Endothelial cell of umbilical vein (primary cell): ENCODE results near the gene TRNP1.

Experiments
- EZH2 ChIP-seq: IDR thresholded peaks from 2 replicates; pipeline ENCODE4 v1.6.1; 2012; ENCODE audit warnings: borderline replicate concordance, low read depth, mild to moderate bottlenecking, moderate library complexity, low read length, inconsistent platforms; ENCODE audit not compliant: severe bottlenecking
- FOS ChIP-seq: IDR thresholded peaks from 2 replicates; pipeline ENCODE4 v1.6.1; 2011; ENCODE audit warnings: mild to moderate bottlenecking, low read length, moderate library complexity, borderline replicate concordance; ENCODE audit not compliant: insufficient read depth
- POLR2A ChIP-seq: IDR thresholded peaks from 2 replicates; pipeline ENCODE4 v1.6.1; 2012; ENCODE audit warnings: low read depth, mild to moderate bottlenecking, control low read depth, low read length
- POLR2AphosphoS5 ChIP-seq: IDR thresholded peaks from 2 replicates; pipeline ENCODE4 v1.6.1; 2012; ENCODE audit warnings: low read depth, mild to moderate bottlenecking, control low read depth, low read length, moderate library complexity; ENCODE audit not compliant: insufficient read depth
- TF ChIP-seq, protein P1 (sequence below): IDR thresholded peaks from 2 replicates; pipeline ENCODE4 v1.6.1; 2011; ENCODE audit not compliant: insufficient read depth, insufficient read length
- TF ChIP-seq, protein P2 (sequence below), 2 donors: IDR thresholded peaks; 1 replicate in 1 of 2; 2 replicates in 1 of 2; pipeline ENCODE4 v1.5.1; 2011; ENCODE audit warnings: low read length in 2 of 2, mild to moderate bottlenecking in 2 of 2, moderate library complexity in 2 of 2, control low read depth in 1 of 2, inconsistent platforms in 1 of 2, low read depth in 1 of 2; ENCODE audit not compliant: insufficient read depth in 1 of 2; ENCODE audit errors: extremely low read depth in 1 of 2

GRCh38 chr1:26972821-26973220, 20.7 kb upstream of the TRNP1 start:
- TF ChIP-seq, protein P1, sequence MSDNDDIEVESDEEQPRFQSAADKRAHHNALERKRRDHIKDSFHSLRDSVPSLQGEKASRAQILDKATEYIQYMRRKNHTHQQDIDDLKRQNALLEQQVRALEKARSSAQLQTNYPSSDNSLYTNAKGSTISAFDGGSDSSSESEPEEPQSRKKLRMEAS = no peak
- TF ChIP-seq, protein P2, sequence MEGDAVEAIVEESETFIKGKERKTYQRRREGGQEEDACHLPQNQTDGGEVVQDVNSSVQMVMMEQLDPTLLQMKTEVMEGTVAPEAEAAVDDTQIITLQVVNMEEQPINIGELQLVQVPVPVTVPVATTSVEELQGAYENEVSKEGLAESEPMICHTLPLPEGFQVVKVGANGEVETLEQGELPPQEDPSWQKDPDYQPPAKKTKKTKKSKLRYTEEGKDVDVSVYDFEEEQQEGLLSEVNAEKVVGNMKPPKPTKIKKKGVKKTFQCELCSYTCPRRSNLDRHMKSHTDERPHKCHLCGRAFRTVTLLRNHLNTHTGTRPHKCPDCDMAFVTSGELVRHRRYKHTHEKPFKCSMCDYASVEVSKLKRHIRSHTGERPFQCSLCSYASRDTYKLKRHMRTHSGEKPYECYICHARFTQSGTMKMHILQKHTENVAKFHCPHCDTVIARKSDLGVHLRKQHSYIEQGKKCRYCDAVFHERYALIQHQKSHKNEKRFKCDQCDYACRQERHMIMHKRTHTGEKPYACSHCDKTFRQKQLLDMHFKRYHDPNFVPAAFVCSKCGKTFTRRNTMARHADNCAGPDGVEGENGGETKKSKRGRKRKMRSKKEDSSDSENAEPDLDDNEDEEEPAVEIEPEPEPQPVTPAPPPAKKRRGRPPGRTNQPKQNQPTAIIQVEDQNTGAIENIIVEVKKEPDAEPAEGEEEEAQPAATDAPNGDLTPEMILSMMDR (IDR thresholded peaks at IDR 0.05; ENCODE audit: extremely low read depth in 1 of 2, insufficient read depth in 1 of 2, low read depth in 1 of 2, low read length in 2 of 2) = no peak
- TF ChIP-seq POLR2AphosphoS5 = no peak
- no peak for TF ChIP-seq FOS
- TF ChIP-seq EZH2 = no peak
- TF ChIP-seq POLR2A = no peak
